Fibroblast of pulmonary artery (primary cell): ENCODE measurements around the gene FABP3.

ENCODE experiments used
- DNase-seq: peaks from one replicate; pipeline ENCODE4 v3.0.0-alpha.2; 2010; ENCODE audit warnings: low read depth
- H3K4me3 ChIP-seq: replicated peaks from 2 replicates; pipeline ENCODE4 v1.5.1; 2011; ENCODE audit warnings: low read depth, mild to moderate bottlenecking, control low read depth, low read length, moderate library complexity
- CTCF ChIP-seq: IDR thresholded peaks from 2 replicates; pipeline ENCODE4 v1.5.1; 2011; ENCODE audit warnings: mild to moderate bottlenecking, control low read depth, low read length, inconsistent platforms; ENCODE audit errors: missing control alignments

Gene FABP3

GRCh38 chr1:31364561-31365250 lies 8.2 kb downstream of the FABP3 start:
- no peak overlapping the region for H3K4me3 ChIP-seq
- no peak for DNase-seq
- no peak for TF ChIP-seq CTCF

GRCh38 chr1:31362032-31362431 lies 10.8 kb downstream of the FABP3 start:
- DNase-seq: no peak
- no peak overlapping the region for H3K4me3 ChIP-seq
- no peak for TF ChIP-seq CTCF

- H3K4me3 ChIP-seq: no peak overlapping the region
- no peak for TF ChIP-seq CTCF
- no peak for DNase-seq
Measured at GRCh38 chr1:31361607-31362006, 11.3 kb downstream of the FABP3 start.

- no peak for TF ChIP-seq CTCF
- no peak overlapping the region for H3K4me3 ChIP-seq
- DNase-seq: no peak
Measured at GRCh38 chr1:31356427-31356826, 16.4 kb downstream of the FABP3 start.

- no peak for TF ChIP-seq CTCF
- peak; percentile 22 for DNase-seq
- no peak overlapping the region for H3K4me3 ChIP-seq
Measured at GRCh38 chr1:31354283-31354682, 18.6 kb downstream of the FABP3 start.

- no peak overlapping the region for H3K4me3 ChIP-seq
- TF ChIP-seq CTCF: no peak
- DNase-seq: no peak
Measured at GRCh38 chr1:31348449-31348848, 24.4 kb downstream of the FABP3 start.

GRCh38 chr1:31346785-31347184 lies 26.1 kb downstream of the FABP3 start:
- no peak for DNase-seq

More at GRCh38 chr1:31346785-31347184, 26.1 kb downstream of the FABP3 start:
- no peak for TF ChIP-seq CTCF
- no peak overlapping the region for H3K4me3 ChIP-seq
